HG03159 (cell line): Measurements from ENCODE around the gene HSF2BP.
"Not testable (repeated sequence)": the region's sequence is repeated elsewhere in the genome, so short reads cannot be mapped to it uniquely, and the experiment has no call there.

ENCODE experiments used
- ATAC-seq: cut with Tn5 transposase; IDR thresholded peaks from one replicate; pipeline ENCODE4 v1.9.1; 2021; ENCODE audit warnings: mild to moderate bottlenecking, moderate library complexity; ENCODE audit not compliant: unreplicated experiment

The HSF2BP gene

DNA sequence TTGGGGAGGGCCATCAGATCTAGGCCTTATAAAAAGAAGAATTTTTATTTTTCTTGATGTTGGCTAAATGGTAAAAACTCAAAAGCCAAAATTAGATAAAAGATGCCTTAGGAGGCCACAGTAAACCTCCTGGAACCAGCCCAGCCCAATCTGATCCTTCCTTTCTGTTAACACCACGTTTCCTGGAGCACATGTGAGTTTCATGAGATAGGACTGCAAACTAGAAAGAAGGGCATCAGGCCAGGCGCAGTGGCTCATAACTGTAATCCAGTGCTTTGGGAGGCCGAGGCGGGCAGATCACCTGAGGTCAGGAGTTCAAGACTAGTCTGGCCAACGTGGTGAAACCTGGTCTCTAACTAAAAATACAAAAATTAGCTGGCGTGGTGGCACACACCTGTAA is 6.7 kb downstream of the HSF2BP start:
- ATAC-seq, result no peak

DNA sequence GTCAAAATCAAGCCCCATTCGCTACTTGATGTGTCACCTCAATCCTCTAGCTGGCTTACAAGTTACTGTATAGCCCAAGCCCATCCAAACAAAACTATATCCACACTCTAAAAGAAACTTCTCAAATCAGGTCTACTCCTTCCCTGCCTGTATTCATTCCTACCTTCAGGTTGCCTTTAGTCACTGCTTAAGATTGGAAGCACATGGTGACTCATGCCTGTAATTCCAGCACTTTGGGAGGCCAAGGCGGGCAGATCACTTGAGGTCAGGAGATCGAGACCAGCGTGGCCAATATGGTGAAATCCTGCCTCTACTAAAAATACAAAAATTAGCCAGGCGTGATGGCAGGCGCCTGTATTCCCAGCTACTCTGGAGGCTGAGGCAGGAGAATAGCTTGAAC is 7.4 kb downstream of the HSF2BP start:
- not testable (repeated sequence) for ATAC-seq

- no peak for ATAC-seq
Observed at GRCh38 chr21:43648171-43648570, 11.1 kb downstream of the HSF2BP start.

DNA sequence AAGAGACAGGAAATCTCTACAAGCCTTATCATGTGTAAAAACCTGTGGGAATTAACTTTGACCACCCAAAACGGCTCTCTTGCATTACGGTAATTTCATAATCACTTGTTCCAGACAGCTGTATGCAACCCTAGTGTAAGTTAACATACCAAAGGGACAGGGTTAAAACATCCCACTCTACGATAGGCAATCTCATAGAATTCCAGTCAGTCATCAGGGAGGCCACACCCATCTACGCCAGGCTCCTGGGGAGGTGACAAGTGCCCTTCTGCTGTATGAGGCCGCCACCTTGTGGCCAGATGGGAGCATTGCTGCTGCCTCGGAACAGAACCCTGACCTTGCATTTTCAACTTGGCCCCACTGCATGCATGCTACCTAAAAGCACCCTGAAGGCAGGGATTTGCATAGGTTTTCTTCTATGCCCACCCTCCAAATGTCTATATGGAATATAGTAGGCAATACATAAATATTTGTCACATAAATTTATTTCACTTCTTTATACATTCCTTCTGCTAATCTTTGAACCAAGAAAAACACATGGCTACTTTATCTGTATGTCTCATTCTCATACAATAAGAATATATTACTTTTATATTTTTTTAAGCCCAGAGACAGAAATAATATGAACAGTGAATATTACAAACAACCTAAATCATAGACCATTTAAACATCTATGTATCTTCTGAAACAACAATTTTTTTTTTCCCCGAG is 12.6 kb downstream of the HSF2BP start:
- peak; percentile 64 for ATAC-seq

- ATAC-seq, result no peak
Observed at GRCh38 chr21:43645976-43646375, 13.3 kb downstream of the HSF2BP start.

DNA sequence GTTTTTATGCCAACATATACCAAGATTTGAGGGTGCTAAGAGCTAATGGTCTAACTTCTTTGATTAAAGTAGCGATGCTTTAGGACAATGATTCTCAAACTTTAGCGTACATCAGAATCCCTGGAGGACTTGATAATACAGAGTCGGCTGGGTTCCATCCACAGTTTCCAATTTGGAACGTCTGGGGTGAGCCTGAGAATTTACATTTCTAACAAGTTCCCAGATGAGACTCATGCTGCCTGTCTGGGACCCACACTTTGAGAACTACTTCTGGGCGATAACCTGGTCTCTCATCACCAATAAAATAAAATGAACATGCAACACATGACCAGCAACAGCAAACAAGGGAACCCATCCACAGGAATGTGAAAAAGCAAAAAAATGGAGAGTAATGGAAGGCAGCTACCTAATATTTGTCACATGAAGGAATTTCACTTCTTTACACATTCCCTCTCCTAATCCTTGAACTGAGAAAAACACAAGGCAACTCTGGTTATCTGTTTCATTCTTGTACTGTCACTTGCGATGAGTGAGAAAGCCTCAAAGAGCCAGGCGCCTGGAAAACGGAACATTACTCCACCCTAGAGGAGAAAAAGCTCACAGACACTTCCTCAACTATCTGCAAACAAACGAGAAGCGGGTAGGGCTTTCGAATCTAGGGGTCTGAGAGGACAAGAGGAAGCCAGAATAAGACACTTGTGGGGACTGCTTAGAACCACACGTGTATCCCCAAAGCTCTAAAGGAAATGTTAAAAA is 14.0 kb downstream of the HSF2BP start:
- ATAC-seq, result no peak

GRCh38 chr21:43644609-43645008 is 14.7 kb downstream of the HSF2BP start:
- no peak for ATAC-seq

DNA sequence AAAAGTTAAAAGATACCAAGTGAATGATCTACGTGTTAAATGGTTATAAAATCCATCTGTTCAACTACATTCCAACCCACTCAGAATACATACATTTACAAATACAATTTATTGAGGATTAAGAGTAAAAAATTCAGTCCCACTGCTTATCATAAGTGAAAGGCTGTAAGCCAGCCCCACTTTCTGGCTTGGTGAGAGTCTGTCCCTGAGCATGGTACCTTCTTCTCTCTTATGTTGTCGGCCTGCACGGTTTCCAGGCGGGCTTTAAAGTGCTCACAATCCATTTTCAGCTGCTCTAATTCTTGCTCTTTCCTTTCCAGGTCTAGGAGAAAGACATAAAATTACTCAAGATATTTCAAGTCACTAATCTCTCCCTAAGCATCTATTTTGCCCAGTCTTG is 15.2 kb downstream of the HSF2BP start:
- ATAC-seq, result no peak

GRCh38 chr21:43643193-43643592 is 16.1 kb downstream of the HSF2BP start:
- ATAC-seq, result no peak

DNA sequence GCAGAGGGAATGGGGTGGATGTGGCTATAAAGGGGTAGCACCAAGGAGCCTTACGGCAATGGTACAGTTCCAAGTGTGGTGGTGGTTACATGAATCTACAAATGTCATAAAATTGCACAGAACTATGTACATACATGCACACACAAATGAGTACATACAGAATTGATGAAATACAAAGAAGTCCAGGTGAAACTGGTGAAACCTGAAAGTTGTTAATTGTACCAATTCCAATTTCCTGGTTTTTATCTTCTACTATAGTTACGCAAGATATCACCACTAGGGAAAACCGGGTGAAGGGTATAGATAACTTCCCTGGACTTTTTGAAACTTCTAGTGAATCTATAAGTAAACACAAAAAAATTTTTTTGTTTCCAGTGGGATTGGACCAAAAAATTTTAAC is 18.9 kb downstream of the HSF2BP start:
- no peak for ATAC-seq

DNA sequence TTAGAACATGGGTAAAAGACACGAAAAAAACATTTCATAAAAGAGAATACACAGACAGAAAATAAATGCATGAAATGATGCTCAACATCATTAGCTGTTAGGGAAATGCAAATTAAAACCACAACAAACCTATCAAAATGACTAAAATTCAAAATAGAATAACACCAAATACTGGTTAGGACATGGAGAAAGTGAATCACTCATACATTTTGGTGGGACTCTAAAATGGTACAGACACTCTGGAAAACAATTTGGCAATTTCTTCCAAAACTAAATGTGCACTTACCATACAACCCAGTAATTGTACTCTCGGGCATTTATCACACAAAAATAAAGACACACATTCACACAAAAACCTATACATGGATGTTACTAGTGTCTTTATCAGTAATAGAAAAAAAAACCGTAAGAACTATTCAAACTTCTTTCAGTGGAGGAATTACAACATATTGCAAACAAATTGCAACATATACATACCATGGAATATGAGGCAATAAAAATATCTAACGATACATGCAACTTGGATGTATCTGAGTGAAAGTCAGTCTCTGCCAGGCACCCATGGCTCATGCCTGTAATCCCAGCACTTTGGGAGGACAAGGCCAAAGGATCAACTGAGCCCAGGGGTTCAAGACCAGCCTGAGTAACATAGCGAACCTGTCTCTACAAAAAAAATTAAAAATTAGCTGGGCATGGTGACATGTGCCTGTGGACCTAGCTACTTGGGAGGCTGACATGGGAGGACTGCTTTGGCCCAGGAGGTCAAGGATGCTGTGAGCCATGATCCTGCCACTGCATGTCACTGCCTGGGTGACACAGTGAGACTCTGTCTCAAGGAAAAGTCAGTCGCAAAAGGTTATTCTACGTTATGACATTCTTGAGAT is 19.6 kb downstream of the HSF2BP start:
- no peak for ATAC-seq

- no peak for ATAC-seq
Observed at GRCh38 chr21:43637530-43638158, 21.6 kb downstream of the HSF2BP start.

- ATAC-seq, result no peak
Observed at GRCh38 chr21:43635436-43635835, 23.9 kb downstream of the HSF2BP start.

DNA sequence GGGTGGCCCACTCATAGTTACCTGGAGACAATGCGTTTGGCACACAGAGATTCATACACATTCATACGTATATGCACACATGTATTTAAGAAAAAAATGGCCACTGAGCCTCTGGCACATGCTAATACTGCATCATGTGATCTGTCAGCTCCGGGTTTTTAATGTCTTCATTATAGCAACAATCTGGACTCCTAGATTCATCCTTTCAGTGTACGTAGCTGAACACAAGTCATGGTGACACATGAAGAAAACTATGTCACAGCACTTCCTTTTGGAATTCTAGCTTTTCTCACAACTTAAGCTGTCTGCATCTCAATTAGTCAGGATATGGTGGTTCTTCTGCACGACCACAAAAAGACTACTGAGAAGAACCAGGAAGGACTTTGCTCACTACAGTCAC is 24.7 kb downstream of the HSF2BP start:
- no peak for ATAC-seq

GRCh38 chr21:43632373-43632905 is 26.8 kb downstream of the HSF2BP start:
- no peak for ATAC-seq

GRCh38 chr21:43631411-43632107 is 27.7 kb downstream of the HSF2BP start:
- ATAC-seq, result no peak

DNA sequence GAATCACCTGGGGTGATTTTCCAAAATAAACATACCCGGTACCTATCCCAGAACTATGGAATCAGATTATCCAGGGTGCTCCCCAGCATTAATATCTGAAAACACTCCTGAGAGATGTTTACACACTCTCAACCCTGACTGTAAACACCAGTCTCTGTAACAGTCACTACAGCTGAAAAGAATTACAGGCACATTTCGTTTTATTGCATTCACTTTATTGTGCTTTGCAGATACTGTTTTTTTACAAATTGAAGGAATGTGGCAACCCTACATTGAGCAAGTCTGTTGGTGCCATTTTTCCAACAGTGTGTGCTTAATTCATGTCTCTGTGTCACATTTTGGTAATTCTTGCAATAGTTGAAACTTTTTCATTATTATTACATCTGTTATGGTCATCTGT is 31.8 kb downstream of the HSF2BP start:
- no peak for ATAC-seq

GRCh38 chr21:43626390-43626789 is 32.9 kb downstream of the HSF2BP start:
- ATAC-seq, result no peak

DNA sequence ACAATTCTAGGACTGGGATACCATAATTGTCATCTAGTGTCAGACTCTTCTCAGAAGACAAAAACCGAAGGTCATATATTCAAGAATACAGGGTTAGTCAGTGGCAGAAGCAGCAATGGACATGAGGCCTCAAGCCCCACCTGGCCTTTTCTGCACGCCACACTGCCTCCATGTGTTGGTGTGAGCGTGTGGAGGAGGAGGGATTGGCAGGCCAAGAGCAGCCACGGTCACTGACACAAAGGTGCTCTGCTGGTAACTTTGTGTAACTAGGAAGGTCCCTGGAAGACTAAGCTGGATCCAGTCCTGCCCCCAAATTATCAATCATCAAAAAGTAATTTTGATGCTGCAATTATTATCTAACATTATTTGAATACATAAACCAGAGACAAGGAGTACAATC is 34.9 kb downstream of the HSF2BP start:
- no peak for ATAC-seq

DNA sequence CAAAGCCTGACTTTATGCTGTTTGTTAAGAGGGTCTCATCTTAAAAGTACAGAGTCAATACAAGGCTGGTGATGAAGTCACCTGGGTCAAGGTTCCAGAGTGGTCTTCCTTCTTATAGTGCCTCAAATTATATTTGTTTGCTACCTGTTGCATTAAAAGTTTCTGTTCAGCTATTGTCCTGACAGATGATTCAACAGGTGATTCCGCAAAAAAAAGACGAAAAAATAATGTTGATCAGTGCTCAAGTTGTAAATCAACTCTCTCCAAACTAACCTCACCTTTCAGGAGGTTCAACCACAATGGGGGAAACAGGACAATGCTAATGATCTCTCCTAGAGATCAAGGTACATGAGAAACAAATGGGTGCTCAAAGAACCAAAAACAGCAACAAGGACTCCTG is 35.7 kb downstream of the HSF2BP start:
- no peak for ATAC-seq
